GM23338 (cell line): ENCODE data around the gene TPI1. TPM values are rescaled to one million over a fixed set of nuclear protein-coding genes. Genes with fewer than 3 reads are reported as not detected.
"Not testable (repeated sequence)": the region's sequence is repeated elsewhere in the genome, so short reads cannot be mapped to it uniquely, and the experiment has no call there.

ENCODE experiments used
- ATAC-seq: fragments of 200-7000 bp; cut with Tn5 transposase; 3 replicates; pipeline ENCODE4 v1.9.1; 2020
- DNase-seq: peaks from one replicate; pipeline ENCODE4 v3.0.0-alpha.2; 2015; ENCODE audit warnings: low spot score
- H2AFZ ChIP-seq: fragments of 200-600 bp; sonication (generic); 2 replicates; pipeline ENCODE4 v1.8.0; 2016; ENCODE audit warnings: antibody characterized with exemption, mild to moderate bottlenecking, moderate library complexity
- H3F3A ChIP-seq: fragments of 200-600 bp; sonication (generic); replicated peaks from 2 replicates; pipeline ENCODE4 v1.8.0; 2017; ENCODE audit warnings: antibody characterized with exemption, mixed run types, low read depth
- H3K27ac ChIP-seq: fragments of 200-600 bp; sonication (generic); 2 replicates; pipeline ENCODE4 v1.6.1; 2016; ENCODE audit warnings: low read depth
- H3K27me3 ChIP-seq: fragments of 200-600 bp; sonication (generic); 2 replicates; pipeline ENCODE4 v1.8.0; 2016; ENCODE audit warnings: mild to moderate bottlenecking, mixed run types, moderate library complexity; ENCODE audit not compliant: insufficient read depth
- H3K36me3 ChIP-seq: fragments of 200-600 bp; sonication (generic); 2 replicates; pipeline ENCODE4 v1.8.0; 2016; ENCODE audit warnings: mild to moderate bottlenecking; ENCODE audit not compliant: insufficient read depth
- H3K4me1 ChIP-seq: fragments of 200-600 bp; sonication (generic); 2 replicates; pipeline ENCODE4 v1.8.0; 2016; ENCODE audit warnings: mild to moderate bottlenecking, moderate library complexity; ENCODE audit not compliant: insufficient read depth
- H3K4me2 ChIP-seq: fragments of 200-600 bp; sonication (generic); 2 replicates; pipeline ENCODE4 v1.7.1; 2017; ENCODE audit warnings: mixed run types
- H3K4me3 ChIP-seq: fragments of 200-600 bp; sonication (generic); 2 replicates; pipeline ENCODE4 v1.6.1; 2016; ENCODE audit warnings: mixed run types
- H3K79me2 ChIP-seq: fragments of 200-600 bp; sonication (generic); replicated peaks from 2 replicates; pipeline ENCODE4 v1.8.0; 2017; ENCODE audit warnings: mild to moderate bottlenecking; ENCODE audit not compliant: insufficient read depth
- H3K9me2 ChIP-seq: fragments of 200-600 bp; sonication (generic); 2 replicates; pipeline ENCODE4 v1.8.0; 2017; ENCODE audit not compliant: insufficient read depth
- H4K20me1 ChIP-seq: fragments of 200-600 bp; sonication (generic); replicated peaks from 2 replicates; pipeline ENCODE4 v1.8.0; 2017; ENCODE audit warnings: mild to moderate bottlenecking; ENCODE audit not compliant: insufficient read depth
- H3K27ac Mint-ChIP-seq: 2 replicates; pipeline ENCODE4 v1.8.0; 2020; ENCODE audit warnings: inconsistent platforms, mild to moderate bottlenecking, moderate library complexity, mixed read lengths
- H3K27me3 Mint-ChIP-seq: 3 replicates; pipeline ENCODE4 v1.8.0; 2022; ENCODE audit warnings: low read depth, mild to moderate bottlenecking, moderate library complexity, mixed read lengths, inconsistent platforms; ENCODE audit not compliant: insufficient read depth, poor library complexity
- H3K36me3 Mint-ChIP-seq: 3 replicates; pipeline ENCODE4 v1.8.0; 2021; ENCODE audit warnings: low read depth, mild to moderate bottlenecking, inconsistent platforms, moderate library complexity, mixed read lengths
- H3K4me1 Mint-ChIP-seq: 3 replicates; pipeline ENCODE4 v1.8.0; 2020; ENCODE audit warnings: mild to moderate bottlenecking, inconsistent platforms, mixed read lengths
- H3K4me3 Mint-ChIP-seq: 3 replicates; pipeline ENCODE4 v1.8.0; 2021; ENCODE audit warnings: moderate library complexity, mild to moderate bottlenecking, inconsistent platforms, mixed read lengths
- H3K9me3 Mint-ChIP-seq: 3 replicates; pipeline ENCODE4 v1.8.0; 2020; ENCODE audit warnings: moderate library complexity, mild to moderate bottlenecking, inconsistent platforms, mixed read lengths
- CREB1 ChIP-seq: fragments of 250-450 bp; sonication (Bioruptor Pico); IDR thresholded peaks from 2 replicates; pipeline ENCODE4 v1.5.0; 2020; ENCODE audit warnings: low read depth, mild to moderate bottlenecking, moderate library complexity
- ETS1 ChIP-seq: IDR thresholded peaks from 2 replicates; pipeline ENCODE4 v1.6.1; 2016; ENCODE audit warnings: antibody characterized with exemption
- EZH2phosphoT487 ChIP-seq: fragments of 200-600 bp; sonication (generic); IDR thresholded peaks from one replicate; pipeline ENCODE4 v1.8.1; 2018; ENCODE audit warnings: antibody characterized with exemption; ENCODE audit not compliant: unreplicated experiment
- JUNB ChIP-seq: IDR thresholded peaks from one replicate; pipeline ENCODE4 v1.6.1; 2016; ENCODE audit warnings: antibody characterized with exemption; ENCODE audit not compliant: unreplicated experiment
- STAT1 ChIP-seq: IDR thresholded peaks from one replicate; pipeline ENCODE4 v1.6.1; 2016; ENCODE audit warnings: antibody characterized with exemption; ENCODE audit not compliant: unreplicated experiment
- ZNF114 ChIP-seq: fragments of 250-450 bp; sonication (Bioruptor Pico); IDR thresholded peaks from 2 replicates; pipeline ENCODE4 v1.5.0; 2020; ENCODE audit warnings: mild to moderate bottlenecking, moderate library complexity
- ZNF331 ChIP-seq: fragments of 250-450 bp; sonication (Bioruptor Pico); IDR thresholded peaks from 2 replicates; pipeline ENCODE4 v1.5.0; 2020; ENCODE audit warnings: low read depth, mild to moderate bottlenecking, moderate library complexity
- polyA plus RNA-seq: library from polyadenylated mRNA; unstranded; fragments of >200 nt; fragmentation: Nextera tagmentation; extraction: Ambion mirVana; gene quantifications from 2 replicates; pipeline ENCODE4 v1.2.1, GENCODE V29; 2016
- total RNA-seq: library from RNA; depleted of rRNA; stranded (reverse); fragments of >200 nt; shearing (Covaris generic); gene quantifications from 2 replicates; pipeline ENCODE4 v1.2.3, GENCODE V29; 2014
- TF ChIP-seq, protein P1 (sequence below), 2 experiments: fragments of 200-600 bp in 1 of 2; sonication (generic) in 1 of 2; conservative IDR thresholded peaks; 2 replicates each; pipeline versions ENCODE4 v1.5.1 to v1.6.1; 2016 to 2017; ENCODE audit warnings: antibody characterized with exemption in 2 of 2, low read depth in 2 of 2, mild to moderate bottlenecking in 2 of 2, moderate library complexity in 1 of 2
- TF ChIP-seq, protein P2 (sequence below): IDR thresholded peaks from one replicate; pipeline ENCODE4 v1.6.1; 2018; ENCODE audit warnings: antibody characterized with exemption; ENCODE audit not compliant: unreplicated experiment

Gene TPI1
- total and polyA plus RNA-seq, 2 experiments from 2014 or later = 737 to 822 TPM

- H3K79me2 ChIP-seq = no peaks in the 10 kb centered on the region
- peaks cover 22% of the 10 kb centered on the region for H3F3A ChIP-seq
- H3K9me2 ChIP-seq = no peaks in the 10 kb centered on the region
- H3K4me1 Mint-ChIP-seq = peaks cover 24% of the 10 kb centered on the region
- TF ChIP-seq ZNF114 = no peak
- TF ChIP-seq ZNF331 (CRISPR knock-in tag) = no peak
- TF ChIP-seq JUNB = no peak
- TF ChIP-seq STAT1 = no peak
- TF ChIP-seq CREB1 = no peak
- TF ChIP-seq EZH2phosphoT487 = no peak
- TF ChIP-seq, protein P1, sequence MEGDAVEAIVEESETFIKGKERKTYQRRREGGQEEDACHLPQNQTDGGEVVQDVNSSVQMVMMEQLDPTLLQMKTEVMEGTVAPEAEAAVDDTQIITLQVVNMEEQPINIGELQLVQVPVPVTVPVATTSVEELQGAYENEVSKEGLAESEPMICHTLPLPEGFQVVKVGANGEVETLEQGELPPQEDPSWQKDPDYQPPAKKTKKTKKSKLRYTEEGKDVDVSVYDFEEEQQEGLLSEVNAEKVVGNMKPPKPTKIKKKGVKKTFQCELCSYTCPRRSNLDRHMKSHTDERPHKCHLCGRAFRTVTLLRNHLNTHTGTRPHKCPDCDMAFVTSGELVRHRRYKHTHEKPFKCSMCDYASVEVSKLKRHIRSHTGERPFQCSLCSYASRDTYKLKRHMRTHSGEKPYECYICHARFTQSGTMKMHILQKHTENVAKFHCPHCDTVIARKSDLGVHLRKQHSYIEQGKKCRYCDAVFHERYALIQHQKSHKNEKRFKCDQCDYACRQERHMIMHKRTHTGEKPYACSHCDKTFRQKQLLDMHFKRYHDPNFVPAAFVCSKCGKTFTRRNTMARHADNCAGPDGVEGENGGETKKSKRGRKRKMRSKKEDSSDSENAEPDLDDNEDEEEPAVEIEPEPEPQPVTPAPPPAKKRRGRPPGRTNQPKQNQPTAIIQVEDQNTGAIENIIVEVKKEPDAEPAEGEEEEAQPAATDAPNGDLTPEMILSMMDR (conservative IDR thresholded peaks at IDR 0.05; ENCODE audit: low read depth in 2 of 2) = no peak
- TF ChIP-seq, protein P2, sequence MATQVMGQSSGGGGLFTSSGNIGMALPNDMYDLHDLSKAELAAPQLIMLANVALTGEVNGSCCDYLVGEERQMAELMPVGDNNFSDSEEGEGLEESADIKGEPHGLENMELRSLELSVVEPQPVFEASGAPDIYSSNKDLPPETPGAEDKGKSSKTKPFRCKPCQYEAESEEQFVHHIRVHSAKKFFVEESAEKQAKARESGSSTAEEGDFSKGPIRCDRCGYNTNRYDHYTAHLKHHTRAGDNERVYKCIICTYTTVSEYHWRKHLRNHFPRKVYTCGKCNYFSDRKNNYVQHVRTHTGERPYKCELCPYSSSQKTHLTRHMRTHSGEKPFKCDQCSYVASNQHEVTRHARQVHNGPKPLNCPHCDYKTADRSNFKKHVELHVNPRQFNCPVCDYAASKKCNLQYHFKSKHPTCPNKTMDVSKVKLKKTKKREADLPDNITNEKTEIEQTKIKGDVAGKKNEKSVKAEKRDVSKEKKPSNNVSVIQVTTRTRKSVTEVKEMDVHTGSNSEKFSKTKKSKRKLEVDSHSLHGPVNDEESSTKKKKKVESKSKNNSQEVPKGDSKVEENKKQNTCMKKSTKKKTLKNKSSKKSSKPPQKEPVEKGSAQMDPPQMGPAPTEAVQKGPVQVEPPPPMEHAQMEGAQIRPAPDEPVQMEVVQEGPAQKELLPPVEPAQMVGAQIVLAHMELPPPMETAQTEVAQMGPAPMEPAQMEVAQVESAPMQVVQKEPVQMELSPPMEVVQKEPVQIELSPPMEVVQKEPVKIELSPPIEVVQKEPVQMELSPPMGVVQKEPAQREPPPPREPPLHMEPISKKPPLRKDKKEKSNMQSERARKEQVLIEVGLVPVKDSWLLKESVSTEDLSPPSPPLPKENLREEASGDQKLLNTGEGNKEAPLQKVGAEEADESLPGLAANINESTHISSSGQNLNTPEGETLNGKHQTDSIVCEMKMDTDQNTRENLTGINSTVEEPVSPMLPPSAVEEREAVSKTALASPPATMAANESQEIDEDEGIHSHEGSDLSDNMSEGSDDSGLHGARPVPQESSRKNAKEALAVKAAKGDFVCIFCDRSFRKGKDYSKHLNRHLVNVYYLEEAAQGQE = no peak
- TF ChIP-seq ETS1 = no peak
- H3K36me3 ChIP-seq = no peaks in the 10 kb centered on the region
- peak overlapping the region; percentile 29; the same call in 1 of the 2 replicates for H3K4me2 ChIP-seq
- no peaks in the 10 kb centered on the region for H3K27me3 ChIP-seq
- peak overlapping the region; percentile 28; the same call in 1 of the 2 replicates for H3K27ac Mint-ChIP-seq
- peak overlapping the region; percentile 98 for H3K27ac ChIP-seq
- ATAC-seq = peak; percentile 48
- no peaks in the 10 kb centered on the region for H4K20me1 ChIP-seq
- peak overlapping the region; percentile 32; the same call in 1 of the 2 replicates for H2AFZ ChIP-seq
- H3K36me3 Mint-ChIP-seq = 0 out of 3 replicates have a peak, but pooled peaks cover 4% of the 10 kb centered on the region
- peaks cover 15% of the 10 kb centered on the region for H3K27me3 Mint-ChIP-seq
- peak; percentile 40 for DNase-seq
- H3K4me3 Mint-ChIP-seq = no peak overlapping the region; the same call in 2 of the 3 replicates
- peaks cover 39% of the 10 kb centered on the region for H3K4me1 ChIP-seq
- H3K4me3 ChIP-seq = no peak overlapping the region
- no peaks in the 10 kb centered on the region for H3K9me3 Mint-ChIP-seq
These were observed 17.2 kb downstream of the TPI1 start for GRCh38 chr12:6884539-6884938.

DNA sequence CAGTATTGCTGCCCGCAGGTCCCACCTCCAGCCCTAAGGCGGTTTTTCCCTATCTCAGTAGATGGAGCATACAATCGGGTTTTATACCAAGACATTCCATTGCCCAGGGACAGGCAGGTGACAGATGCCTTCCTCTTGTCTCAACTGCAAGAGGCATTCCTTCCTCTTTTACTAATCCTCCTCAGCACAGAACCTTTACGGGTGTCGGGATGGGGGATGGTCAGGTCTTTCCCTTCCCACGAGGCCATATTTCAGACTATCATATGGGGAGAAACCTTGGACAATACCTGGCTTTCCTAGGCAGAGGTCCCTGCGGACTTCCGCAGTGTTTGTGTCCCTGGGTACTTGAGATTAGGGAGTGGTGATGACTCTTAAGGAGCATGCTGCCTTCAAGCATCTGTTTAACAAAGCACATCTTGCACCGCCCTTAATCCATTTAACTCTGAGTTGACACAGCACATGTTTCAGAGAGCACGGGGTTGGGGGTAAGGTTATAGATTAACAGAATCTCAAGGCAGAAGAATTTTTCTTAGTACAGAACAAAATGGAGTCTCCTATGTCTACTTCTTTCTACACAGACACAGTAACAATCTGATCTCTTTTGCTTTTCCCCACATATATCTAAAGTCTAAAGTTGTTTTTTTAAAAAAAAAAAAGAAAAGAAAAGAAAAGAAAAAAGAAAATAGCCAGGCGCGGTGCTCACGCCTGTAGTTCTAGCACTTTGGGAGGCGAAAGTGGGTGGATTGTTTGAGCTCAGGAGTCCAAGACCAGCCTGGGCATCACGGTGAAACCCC lies 19.1 kb downstream of the TPI1 start:
- not testable (repeated sequence) for H3K9me3 Mint-ChIP-seq

More for the DNA sequence above, 19.1 kb downstream of the TPI1 start:
- H3K36me3 Mint-ChIP-seq, H2AFZ ChIP-seq, H3K27me3 ChIP-seq, H4K20me1 ChIP-seq, H3K4me3 ChIP-seq, H3K9me2 ChIP-seq, H3K79me2 ChIP-seq, ATAC-seq, H3K36me3 ChIP-seq: not testable (repeated sequence)
- Mint-ChIP-seq H3K27me3 (peaks cover 16% of the 10 kb centered on the region), H3K27ac (peak overlapping the region; percentile 70; the same call in 1 of the 2 replicates), H3K4me1 (peaks cover 30% of the 10 kb centered on the region), H3K4me3 (peak overlapping the region; percentile 48; the same call in 1 of the 3 replicates)
- Histone ChIP-seq H3K4me1 (peaks cover 45% of the 10 kb centered on the region), H3F3A (peaks cover 27% of the 10 kb centered on the region), H3K4me2 (peak overlapping the region; percentile 15), H3K27ac (peak overlapping the region; percentile 98)
- peak; percentile 25 for DNase-seq
